Measurements from ENCODE around the gene MZT1. TPM values are rescaled to one million over a fixed set of nuclear protein-coding genes. Genes with fewer than 3 reads are reported as not detected.

MZT1 gene
- total RNA-seq, 2 donors from 2014 or later = 2.3 to 4.9 TPM

GRCh38 chr13:72692884-72693514 lies 34.4 kb downstream of the MZT1 start:
- no peak for ATAC-seq
- intact Hi-C loops (cut with DNase I) = no loop called here

GRCh38 chr13:72689181-72689696 lies 38.2 kb downstream of the MZT1 start:
- TF ChIP-seq CTCF (IDR thresholded peaks at IDR 0.05) (no peak), POLR2A (IDR thresholded peaks at IDR 0.05) (no peak)
- H3K27ac ChIP-seq = no peak overlapping the region
- H3K27me3 ChIP-seq = no peaks in the 10 kb centered on the region
- no peaks in the 10 kb centered on the region for H3K4me1 ChIP-seq
- no peak overlapping the region for H3K4me3 ChIP-seq
- H3K9me3 ChIP-seq = no peaks in the 10 kb centered on the region
- DNase-seq (no peak), ATAC-seq (no peak)
- intact Hi-C loops (cut with DNase I) = no loop called here
- H3K36me3 ChIP-seq (replicated peaks in 1 of 2; ENCODE audit: insufficient read depth in 1 of 2, low read depth in 2 of 2) = no peaks in the 10 kb centered on the region

More at GRCh38 chr13:72692884-72693514, 34.4 kb downstream of the MZT1 start:
- no peaks in the 10 kb centered on the region for H3K27me3 ChIP-seq
- no peak overlapping the region for H3K27ac ChIP-seq
- no peak overlapping the region for H3K4me3 ChIP-seq
- H3K36me3 ChIP-seq (replicated peaks in 1 of 2; ENCODE audit: insufficient read depth in 1 of 2, low read depth in 2 of 2) = no peaks in the 10 kb centered on the region
- no peaks in the 10 kb centered on the region for H3K4me1 ChIP-seq
- TF ChIP-seq POLR2A (IDR thresholded peaks at IDR 0.05) (no peak), CTCF (IDR thresholded peaks at IDR 0.05) (no peak)
- WGBS, 2 donors = 51 to 52% methylated on average over 5 of the region's 5 CpGs
- DNase-seq = no peak
- H3K9me3 ChIP-seq = no peaks in the 10 kb centered on the region

DNA sequence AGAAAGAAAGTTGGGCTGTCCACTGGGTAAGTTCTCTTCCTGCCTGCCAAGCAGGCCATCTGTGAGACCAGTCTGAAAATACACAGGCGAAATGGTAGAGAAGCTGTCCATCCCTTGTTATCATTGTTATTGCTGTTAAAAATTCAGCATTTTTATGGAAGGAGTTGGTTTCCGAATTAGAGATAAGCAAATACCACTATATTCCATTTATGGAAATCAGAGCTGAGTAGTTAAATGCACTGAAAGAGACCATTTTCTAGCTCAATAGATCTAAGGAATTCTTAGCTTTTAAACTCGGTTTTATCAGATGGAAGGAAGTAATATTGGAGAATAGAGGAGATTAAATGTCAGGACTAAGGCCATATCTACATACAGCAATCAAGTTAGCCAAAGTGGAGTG lies 40.7 kb downstream of the MZT1 start:
- DNase-seq = no peak
- Histone ChIP-seq H3K27me3 (no peaks in the 10 kb centered on the region), H3K9me3 (no peaks in the 10 kb centered on the region), H3K4me1 (no peaks in the 10 kb centered on the region), H3K27ac (no peak overlapping the region), H3K4me3 (no peak overlapping the region), H3K36me3 (replicated peaks in 1 of 2; ENCODE audit: insufficient read depth in 1 of 2, low read depth in 2 of 2) (no peaks in the 10 kb centered on the region)
- intact Hi-C loops (cut with DNase I) = no loop called here
- WGBS, 2 donors = 38 to 40% methylated on average over 3 of the region's 3 CpGs
- TF ChIP-seq CTCF (IDR thresholded peaks at IDR 0.05) (no peak), POLR2A (IDR thresholded peaks at IDR 0.05) (no peak)
- ATAC-seq = no peak

GRCh38 chr13:72680353-72680752 lies 47.1 kb downstream of the MZT1 start:
- intact Hi-C loops (cut with DNase I) = no loop called here
- Histone ChIP-seq H3K36me3 (replicated peaks in 1 of 2; ENCODE audit: insufficient read depth in 1 of 2, low read depth in 2 of 2) (no peaks in the 10 kb centered on the region), H3K4me1 (no peaks in the 10 kb centered on the region), H3K9me3 (no peaks in the 10 kb centered on the region), H3K27ac (no peak overlapping the region), H3K27me3 (no peaks in the 10 kb centered on the region), H3K4me3 (no peak overlapping the region)
- ATAC-seq (no peak), DNase-seq (no peak)
- whole genome bisulfite sequencing, 2 donors = 77 to 86% methylated on average over 1 of the region's 1 CpG
- TF ChIP-seq POLR2A (IDR thresholded peaks at IDR 0.05) (no peak), CTCF (IDR thresholded peaks at IDR 0.05) (no peak)

GRCh38 chr13:72678312-72678711 lies 49.1 kb downstream of the MZT1 start:
- intact Hi-C loops (cut with DNase I) = no loop called here

More at GRCh38 chr13:72678312-72678711, 49.1 kb downstream of the MZT1 start:
- DNase-seq (no peak), ATAC-seq (no peak)
- H3K36me3 ChIP-seq (replicated peaks in 1 of 2; ENCODE audit: insufficient read depth in 1 of 2, low read depth in 2 of 2) = no peaks in the 10 kb centered on the region
- H3K4me1 ChIP-seq = no peaks in the 10 kb centered on the region
- H3K4me3 ChIP-seq = no peak overlapping the region
- no peaks in the 10 kb centered on the region for H3K27me3 ChIP-seq
- no peak for TF ChIP-seq POLR2A (IDR thresholded peaks at IDR 0.05)
- TF ChIP-seq CTCF (IDR thresholded peaks at IDR 0.05) = no peak
- no peak overlapping the region for H3K27ac ChIP-seq
- 23 to 36% methylated on average over 1 of the region's 1 CpG for WGBS, 2 donors
- no peaks in the 10 kb centered on the region for H3K9me3 ChIP-seq
